Measurements from ENCODE around the gene UNC50. TPM values are rescaled to one million over a fixed set of nuclear protein-coding genes. Genes with fewer than 3 reads are reported as not detected.
"Not testable (repeated sequence)": the region's sequence is repeated elsewhere in the genome, so short reads cannot be mapped to it uniquely, and the experiment has no call there.

Gene UNC50
- total and polyA plus RNA-seq, 9 donors, result 32.2 to 58.8 (median 42.4) TPM

DNA sequence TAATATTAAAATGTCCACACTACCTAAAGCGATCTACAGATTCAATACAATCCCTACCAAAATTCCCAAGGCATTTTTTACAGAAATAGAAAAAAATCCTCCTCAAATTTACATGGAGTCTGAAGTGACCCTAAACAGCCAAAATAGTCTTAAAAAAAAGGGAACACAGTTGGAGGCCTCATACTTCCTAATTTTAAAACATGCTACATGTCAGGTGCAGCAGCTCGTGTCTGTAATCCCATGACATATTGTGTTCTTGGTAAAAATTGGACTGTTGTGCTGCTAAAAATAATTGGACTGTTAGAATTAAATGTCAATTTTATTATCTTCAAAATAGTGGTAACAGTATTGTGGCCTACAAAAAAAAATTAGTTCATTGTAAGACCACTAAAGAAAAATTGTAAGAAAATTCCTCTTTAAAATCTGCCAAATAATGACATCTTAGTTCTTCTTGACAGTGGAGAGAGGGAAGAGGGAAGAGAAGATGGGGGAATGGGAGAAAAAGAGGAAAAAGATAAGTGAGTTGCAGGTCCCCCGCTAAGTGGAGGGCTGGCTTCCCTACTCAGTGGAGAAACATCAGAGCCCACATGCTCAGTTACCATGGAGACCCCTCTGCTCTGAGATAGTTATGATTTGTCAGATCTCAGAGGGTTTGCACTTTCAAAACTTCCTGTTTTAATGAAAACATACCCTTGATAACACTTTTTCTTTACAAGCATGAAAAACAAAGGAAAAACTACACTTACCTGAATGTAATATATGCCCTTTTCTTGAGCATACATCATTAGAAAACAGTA, 46.5 kb downstream of the UNC50 start:
- Histone ChIP-seq H3K36me3 (no peaks in the 10 kb centered on the region), H3K27me3 (no peaks in the 10 kb centered on the region), H3K27ac (no peak overlapping the region), H3K9me3 (no peaks in the 10 kb centered on the region), H3K4me3 (no peak overlapping the region), H3K4me1 (ENCODE audit: insufficient read depth) (no peaks in the 10 kb centered on the region)
- 84 to 86% (median 84%) methylated on average over 3 of the region's 3 CpGs for WGBS, 3 donors
- intact Hi-C loops (cut with DNase I), result loop anchor here in 2 of 4 donors (5.0 kb wide), 2 partner anchors 177 to 182 kb away; no protein-coding TSS in a partner anchor
- TF ChIP-seq POLR2A (IDR thresholded peaks at IDR 0.05) (no peak), EP300 (IDR thresholded peaks at IDR 0.05) (no peak)
- TF ChIP-seq, protein P1, sequence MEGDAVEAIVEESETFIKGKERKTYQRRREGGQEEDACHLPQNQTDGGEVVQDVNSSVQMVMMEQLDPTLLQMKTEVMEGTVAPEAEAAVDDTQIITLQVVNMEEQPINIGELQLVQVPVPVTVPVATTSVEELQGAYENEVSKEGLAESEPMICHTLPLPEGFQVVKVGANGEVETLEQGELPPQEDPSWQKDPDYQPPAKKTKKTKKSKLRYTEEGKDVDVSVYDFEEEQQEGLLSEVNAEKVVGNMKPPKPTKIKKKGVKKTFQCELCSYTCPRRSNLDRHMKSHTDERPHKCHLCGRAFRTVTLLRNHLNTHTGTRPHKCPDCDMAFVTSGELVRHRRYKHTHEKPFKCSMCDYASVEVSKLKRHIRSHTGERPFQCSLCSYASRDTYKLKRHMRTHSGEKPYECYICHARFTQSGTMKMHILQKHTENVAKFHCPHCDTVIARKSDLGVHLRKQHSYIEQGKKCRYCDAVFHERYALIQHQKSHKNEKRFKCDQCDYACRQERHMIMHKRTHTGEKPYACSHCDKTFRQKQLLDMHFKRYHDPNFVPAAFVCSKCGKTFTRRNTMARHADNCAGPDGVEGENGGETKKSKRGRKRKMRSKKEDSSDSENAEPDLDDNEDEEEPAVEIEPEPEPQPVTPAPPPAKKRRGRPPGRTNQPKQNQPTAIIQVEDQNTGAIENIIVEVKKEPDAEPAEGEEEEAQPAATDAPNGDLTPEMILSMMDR (IDR thresholded peaks at IDR 0.05), result no peak
- no peak for DNase-seq

DNA sequence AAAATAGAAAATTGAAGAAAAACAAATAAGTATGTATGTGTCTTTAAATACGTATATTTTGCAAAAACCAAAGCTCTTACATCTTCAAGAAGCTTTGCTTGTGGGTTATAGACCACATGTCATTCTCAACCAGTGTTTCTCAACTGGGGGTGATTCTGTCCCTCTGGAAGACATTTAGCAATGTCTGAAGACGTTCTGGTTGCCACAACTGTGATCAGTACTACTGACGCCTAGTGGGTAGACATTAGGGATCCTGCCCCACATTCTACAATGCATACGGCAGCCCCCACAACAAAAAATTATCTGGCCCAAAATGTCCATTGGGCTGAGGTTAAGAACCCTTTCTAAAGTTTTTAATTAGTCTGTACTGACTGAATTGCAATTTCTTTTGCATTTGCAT, 48.4 kb downstream of the UNC50 start:
- H3K36me3 ChIP-seq, result no peaks in the 10 kb centered on the region
- no peaks in the 10 kb centered on the region for H3K9me3 ChIP-seq
- TF ChIP-seq EP300 (IDR thresholded peaks at IDR 0.05), result no peak
- no peak for TF ChIP-seq POLR2A (IDR thresholded peaks at IDR 0.05)
- TF ChIP-seq, protein P1 (IDR thresholded peaks at IDR 0.05), result no peak
- no peak overlapping the region for H3K27ac ChIP-seq
- intact Hi-C loops (cut with DNase I), result loop anchor here in 1 of 4 donors (5.0 kb wide), 1 partner anchor 176 kb away; no protein-coding TSS in a partner anchor
- no peak for DNase-seq
- WGBS, 3 donors, result 80 to 91% (median 89%) methylated on average over 4 of the region's 4 CpGs
- H3K4me1 ChIP-seq (ENCODE audit: insufficient read depth), result no peaks in the 10 kb centered on the region
- H3K27me3 ChIP-seq, result no peaks in the 10 kb centered on the region
- no peak overlapping the region for H3K4me3 ChIP-seq

DNA sequence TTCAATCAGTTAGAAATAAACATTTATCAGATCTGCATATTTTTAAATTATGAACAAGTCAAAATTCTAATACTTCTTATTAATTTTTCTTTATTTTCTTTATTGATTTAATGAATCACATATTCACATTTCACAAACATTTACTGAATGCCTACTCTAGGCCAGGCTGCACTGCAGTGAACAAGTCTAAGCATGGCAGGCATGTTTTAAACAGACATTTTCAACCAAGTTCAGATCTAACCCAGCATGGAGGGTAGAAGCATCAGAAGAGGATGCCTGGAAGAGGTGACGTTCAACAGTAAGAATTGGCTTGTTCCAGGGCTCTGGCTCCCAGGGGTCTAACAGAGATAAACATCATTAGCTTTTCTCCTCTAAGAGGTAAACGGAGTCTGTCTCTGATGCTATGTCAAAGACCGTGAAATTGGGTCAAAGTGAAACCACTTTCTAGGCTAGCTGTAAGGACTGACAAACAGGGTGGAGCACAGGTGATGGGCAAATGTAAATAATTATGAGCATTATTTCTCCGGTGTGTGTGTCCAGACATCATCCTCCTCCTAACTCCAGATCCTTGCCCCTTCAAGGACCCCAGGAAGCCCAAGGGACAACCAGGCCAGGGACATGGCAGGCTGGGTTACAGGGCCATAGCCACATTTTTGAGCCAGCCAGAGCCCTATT, 50.6 kb downstream of the UNC50 start:
- H3K36me3 ChIP-seq, result no peaks in the 10 kb centered on the region
- no peak for TF ChIP-seq POLR2A (IDR thresholded peaks at IDR 0.05)
- no peak for TF ChIP-seq EP300 (IDR thresholded peaks at IDR 0.05)
- TF ChIP-seq, protein P1 (IDR thresholded peaks at IDR 0.05), result no peak
- no peak overlapping the region for H3K4me3 ChIP-seq
- 94 to 96% (median 96%) methylated on average over 4 of the region's 4 CpGs for WGBS, 3 donors
- H3K9me3 ChIP-seq, result no peaks in the 10 kb centered on the region
- no peaks in the 10 kb centered on the region for H3K27me3 ChIP-seq
- H3K27ac ChIP-seq, result no peak overlapping the region
- no peaks in the 10 kb centered on the region for H3K4me1 ChIP-seq (ENCODE audit: insufficient read depth)
- no peak for DNase-seq
- intact Hi-C loops (cut with DNase I), result loop anchor here in 1 of 4 donors (5.0 kb wide), 1 partner anchor 173 kb away; no protein-coding TSS in a partner anchor

DNA sequence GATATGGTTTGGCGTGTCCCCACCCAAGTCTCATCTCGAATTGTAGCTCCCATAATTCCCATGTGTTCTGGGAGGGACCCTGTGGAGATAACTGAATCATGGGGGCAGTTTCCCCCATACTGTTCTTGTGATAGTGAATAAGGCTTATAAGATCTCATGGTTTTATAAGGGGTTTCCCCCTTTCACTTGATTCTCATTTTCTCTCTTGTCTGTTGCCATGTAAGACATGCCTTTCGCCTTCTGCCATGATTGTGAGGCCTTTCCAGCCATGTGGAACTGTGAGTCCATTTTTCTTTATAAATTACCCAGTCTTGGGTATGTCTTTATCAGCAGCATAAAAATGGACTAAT, 51.1 kb downstream of the UNC50 start:
- 90 to 99% (median 96%) methylated on average over 3 of the region's 3 CpGs for WGBS, 3 donors
- not testable (repeated sequence) for H3K36me3 ChIP-seq; H3K27ac ChIP-seq; H3K27me3 ChIP-seq; H3K4me1 ChIP-seq (ENCODE audit: insufficient read depth); H3K4me3 ChIP-seq; DNase-seq; H3K9me3 ChIP-seq
- intact Hi-C loops (cut with DNase I), result loop anchor here in 1 of 4 donors (5.0 kb wide), 1 partner anchor 173 kb away; no protein-coding TSS in a partner anchor

All from ovary (tissue), 9 donors.